Measurements from ENCODE around the gene ARHGAP26. TPM values are rescaled to one million over a fixed set of nuclear protein-coding genes. Genes with fewer than 3 reads are reported as not detected.

The ARHGAP26 gene
- total and polyA plus RNA-seq, 2 of the 4 experiments (the other 2 are of a cell fraction): 0.54 to 0.56 TPM

GRCh38 chr5:143118222-143118621 is 348.0 kb downstream of the ARHGAP26 start:
- Histone ChIP-seq H3K4me1 (ENCODE audit: control insufficient read depth, insufficient read depth, low read length) (no peaks in the 10 kb centered on the region), H4K8ac (ENCODE audit: low read depth in 2 of 2, low read length in 2 of 2) (no peak overlapping the region), H2BK5ac (ENCODE audit: low read depth, low read length, poor library complexity, severe bottlenecking) (no peak overlapping the region), H4K20me1 (ENCODE audit: insufficient read depth, low read length) (no peaks in the 10 kb centered on the region), H3K27me3 (ENCODE audit: control insufficient read depth, insufficient read depth, low read length) (no peaks in the 10 kb centered on the region), H2BK15ac (ENCODE audit: low read depth, low read length) (no peak overlapping the region), H2AK9ac (replicated peaks; ENCODE audit: low read depth, low read length, poor library complexity) (no peak overlapping the region), H4K5ac (ENCODE audit: low read depth, low read length) (no peak overlapping the region), H2AK5ac (ENCODE audit: low read depth, low read length) (no peak overlapping the region), H3K36me3 (ENCODE audit: control insufficient read depth, insufficient read depth, low read length) (no peaks in the 10 kb centered on the region), H3K9me1 (ENCODE audit: insufficient read depth, low read length) (no peaks in the 10 kb centered on the region; the same call in 1 of the 2 replicates), H2BK20ac (ENCODE audit: low read depth, low read length) (no peak overlapping the region), H3K14ac (replicated peaks; ENCODE audit: low read depth, low read length) (no peak overlapping the region), H3K4me2 (ENCODE audit: low read depth, low read length) (no peak overlapping the region), H3K18ac (ENCODE audit: low read depth, low read length) (no peak overlapping the region), H2BK120ac (ENCODE audit: low read depth, low read length) (no peak overlapping the region), H4K91ac (ENCODE audit: insufficient read depth, low read depth, low read length) (no peak overlapping the region), H3K27ac (ENCODE audit: insufficient read depth, low read length) (no peak overlapping the region), H3K23ac (ENCODE audit: low read depth, low read length) (no peak overlapping the region), H2AFZ (replicated peaks; ENCODE audit: low read length, poor library complexity) (no peak overlapping the region), H3K4ac (ENCODE audit: low read depth, low read length) (no peak overlapping the region), H3K4me3 (ENCODE audit: insufficient read depth, low read depth, low read length) (no peak overlapping the region), H3K79me1 (ENCODE audit: low read depth in 1 of 2, low read length in 2 of 2) (no peaks in the 10 kb centered on the region), H3K9ac (ENCODE audit: low read depth, low read length) (no peak overlapping the region), H3K56ac (ENCODE audit: extremely low read depth, insufficient read depth, low read length) (no peak overlapping the region), H3K9me3 (ENCODE audit: control insufficient read depth, insufficient read depth, low read length) (no peaks in the 10 kb centered on the region)
- DNase-seq (no peak), ATAC-seq (ENCODE audit: low read depth) (no peak)
- TF ChIP-seq NFE2L2 (IDR thresholded peaks at IDR 0.05; ENCODE audit: low read depth, low read length): no peak
- TF ChIP-seq RFX5 (IDR thresholded peaks at IDR 0.05; ENCODE audit: low read depth, low read length): no peak
- no peak for TF ChIP-seq SMC3 (IDR thresholded peaks at IDR 0.05; ENCODE audit: low read depth, low read length)
- TF ChIP-seq FOS (IDR thresholded peaks at IDR 0.05; ENCODE audit: low read depth, low read length): no peak
- TF ChIP-seq MXI1 (IDR thresholded peaks at IDR 0.05; ENCODE audit: borderline replicate concordance, low read depth, low read length): no peak
- TF ChIP-seq POLR2A (IDR thresholded peaks at IDR 0.05; ENCODE audit: low read depth, low read length): no peak
- TF ChIP-seq RAD21 (IDR thresholded peaks at IDR 0.05; ENCODE audit: low read length): no peak
- TF ChIP-seq, protein P1, sequence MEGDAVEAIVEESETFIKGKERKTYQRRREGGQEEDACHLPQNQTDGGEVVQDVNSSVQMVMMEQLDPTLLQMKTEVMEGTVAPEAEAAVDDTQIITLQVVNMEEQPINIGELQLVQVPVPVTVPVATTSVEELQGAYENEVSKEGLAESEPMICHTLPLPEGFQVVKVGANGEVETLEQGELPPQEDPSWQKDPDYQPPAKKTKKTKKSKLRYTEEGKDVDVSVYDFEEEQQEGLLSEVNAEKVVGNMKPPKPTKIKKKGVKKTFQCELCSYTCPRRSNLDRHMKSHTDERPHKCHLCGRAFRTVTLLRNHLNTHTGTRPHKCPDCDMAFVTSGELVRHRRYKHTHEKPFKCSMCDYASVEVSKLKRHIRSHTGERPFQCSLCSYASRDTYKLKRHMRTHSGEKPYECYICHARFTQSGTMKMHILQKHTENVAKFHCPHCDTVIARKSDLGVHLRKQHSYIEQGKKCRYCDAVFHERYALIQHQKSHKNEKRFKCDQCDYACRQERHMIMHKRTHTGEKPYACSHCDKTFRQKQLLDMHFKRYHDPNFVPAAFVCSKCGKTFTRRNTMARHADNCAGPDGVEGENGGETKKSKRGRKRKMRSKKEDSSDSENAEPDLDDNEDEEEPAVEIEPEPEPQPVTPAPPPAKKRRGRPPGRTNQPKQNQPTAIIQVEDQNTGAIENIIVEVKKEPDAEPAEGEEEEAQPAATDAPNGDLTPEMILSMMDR (conservative IDR thresholded peaks at IDR 0.05; ENCODE audit: low read depth, low read length): no peak
- no peak for TF ChIP-seq RCOR1 (IDR thresholded peaks at IDR 0.05; ENCODE audit: insufficient replicate concordance, low read length)
- TF ChIP-seq BHLHE40 (IDR thresholded peaks at IDR 0.05; ENCODE audit: low read depth, low read length): no peak
- TF ChIP-seq MAZ (IDR thresholded peaks at IDR 0.05; ENCODE audit: borderline replicate concordance, low read depth, low read length): no peak
- TF ChIP-seq, protein P2, sequence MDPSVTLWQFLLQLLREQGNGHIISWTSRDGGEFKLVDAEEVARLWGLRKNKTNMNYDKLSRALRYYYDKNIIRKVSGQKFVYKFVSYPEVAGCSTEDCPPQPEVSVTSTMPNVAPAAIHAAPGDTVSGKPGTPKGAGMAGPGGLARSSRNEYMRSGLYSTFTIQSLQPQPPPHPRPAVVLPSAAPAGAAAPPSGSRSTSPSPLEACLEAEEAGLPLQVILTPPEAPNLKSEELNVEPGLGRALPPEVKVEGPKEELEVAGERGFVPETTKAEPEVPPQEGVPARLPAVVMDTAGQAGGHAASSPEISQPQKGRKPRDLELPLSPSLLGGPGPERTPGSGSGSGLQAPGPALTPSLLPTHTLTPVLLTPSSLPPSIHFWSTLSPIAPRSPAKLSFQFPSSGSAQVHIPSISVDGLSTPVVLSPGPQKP (IDR thresholded peaks at IDR 0.05; ENCODE audit: borderline replicate concordance, low read depth, low read length): no peak
- TF ChIP-seq MAFK (IDR thresholded peaks at IDR 0.05; ENCODE audit: low read depth, low read length): no peak
- TF ChIP-seq CEBPB (IDR thresholded peaks at IDR 0.05; ENCODE audit: low read depth, low read length): no peak
- CTCF ChIA-PET: interaction anchor here (0.8 kb wide), 1 partner anchor 59 kb away, joined by 3 read pairs; no protein-coding TSS in a partner anchor
- BruUV-seq (replicated peaks): no TSS peak
- intact Hi-C loops (cut with micrococcal nuclease): no loop called here
- WGBS, 2 experiments (ENCODE audit: extremely low coverage in 2 of 2, insufficient read length in 1 of 2): 84% methylated on average over 2 of the region's 3 CpGs; no CpG with 5 or more reads in 1 of the 2 experiments
- dilution Hi-C loops (cut with HindIII; ENCODE audit: low sequenced_read_pairs, unreplicated experiment): no loop called here
- in situ Hi-C loops (cut with MboI; ENCODE audit: low sequenced_read_pairs): no loop called here
- POLR2A ChIA-PET (ENCODE audit: unreplicated experiment): no interaction called here
